Uterus (tissue), 4 donors: ENCODE results near the gene RBFOX2. TPM values are rescaled to one million over a fixed set of nuclear protein-coding genes. Genes with fewer than 3 reads are reported as not detected.

Source experiments
- DNase-seq, 2 donors: peaks; one replicate each; pipeline ENCODE4 v3.0.0-alpha.2; 2019 to 2020
- H3K27ac ChIP-seq, 2 donors: fragments of 200-600 bp; sonication (generic); 1 replicate in 1 of 2; 2 replicates in 1 of 2; pipeline ENCODE4 v1.5.1; 2016 to 2018
- H3K27me3 ChIP-seq, 2 donors: fragments of 200-600 bp; sonication (generic); one replicate each; pipeline ENCODE4 v1.5.1; 2018 to 2019; ENCODE audit warnings: control low read depth in 1 of 2
- H3K36me3 ChIP-seq, 2 donors: fragments of 200-600 bp; sonication (generic); one replicate each; pipeline ENCODE4 v1.5.1; 2019; ENCODE audit warnings: control low read depth in 1 of 2
- H3K4me1 ChIP-seq, 2 donors: fragments of 200-600 bp; sonication (generic); one replicate each; pipeline ENCODE4 v1.5.1; 2018 to 2019; ENCODE audit warnings: control low read depth in 1 of 2
- H3K4me3 ChIP-seq, 2 donors: fragments of 200-600 bp; sonication (generic); 1 replicate in 1 of 2; 2 replicates in 1 of 2; pipeline ENCODE4 v1.5.1; 2018 to 2019; ENCODE audit warnings: mild to moderate bottlenecking in 1 of 2
- H3K9me3 ChIP-seq, 2 donors: fragments of 200-600 bp; sonication (generic); one replicate each; pipeline ENCODE4 v1.5.1; 2019; ENCODE audit warnings: control low read depth in 1 of 2
- POLR2A ChIP-seq, 2 donors: fragments of 450-650 bp; IDR thresholded peaks; one replicate each; pipeline ENCODE4 v1.6.1; 2016; ENCODE audit warnings: antibody characterized with exemption in 2 of 2, mild to moderate bottlenecking in 1 of 2, moderate library complexity in 1 of 2
- intact Hi-C: fragments of 100-400 bp; cut with DNase I; formaldehyde crosslinking; loops from one replicate; pipeline ENCODE4 v1.15.1; 2023; ENCODE audit warnings: low total_unique reads
- total RNA-seq, 4 donors: library from RNA; depleted of rRNA in 3 of 4; stranded (reverse); fragments of >200 nt in 3 of 4; gene quantifications; one replicate each; pipeline versions ENCODE4 v1.1.0 to v1.2.4, GENCODE V29; 2014 to 2023
- TF ChIP-seq, protein P1 (sequence below), 4 experiments: fragments of 200-600 bp in 2 of 4; fragments of 450-650 bp in 2 of 4; sonication (generic) in 2 of 4; IDR thresholded peaks; one replicate each; pipeline ENCODE4 v1.5.1; 2016 to 2019; ENCODE audit warnings: antibody characterized with exemption in 4 of 4, mild to moderate bottlenecking in 2 of 4, moderate library complexity in 1 of 4
- donor health status: DM: yes; HTN: yes; CAD: no.

RBFOX2 gene
- total RNA-seq, 4 donors from 2014 or later = 81.0 to 311 (median 147) TPM

DNA sequence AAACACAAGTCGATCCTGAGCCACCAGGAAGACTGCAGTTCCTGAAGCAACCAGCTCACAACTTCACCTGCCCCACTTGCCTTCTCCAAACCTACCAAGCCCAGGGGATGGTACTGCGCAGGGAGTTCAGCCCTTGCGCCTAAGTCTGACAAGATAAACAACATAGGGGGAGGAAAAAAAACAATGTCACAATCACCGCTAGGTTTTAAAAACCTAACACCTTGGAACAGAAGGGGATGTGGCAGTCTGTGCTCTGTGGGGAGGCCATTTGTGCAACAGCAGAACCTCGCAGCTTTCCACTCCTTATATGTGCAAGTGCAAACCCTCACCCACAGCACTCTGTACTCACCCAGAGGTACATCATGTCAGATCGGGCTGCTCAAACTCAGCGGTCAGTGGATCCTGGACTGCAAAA lies 134.2 kb downstream of the RBFOX2 start:
- Histone ChIP-seq H3K4me1 (no peaks in the 10 kb centered on the region), H3K4me3 (peak overlapping the region; percentile 20 to 30), H3K27ac (peak overlapping the region; percentile 79 to 87), H3K27me3 (no peaks in the 10 kb centered on the region), H3K36me3 (no peaks in the 10 kb centered on the region), H3K9me3 (no peaks in the 10 kb centered on the region)
- TF ChIP-seq, protein P1, sequence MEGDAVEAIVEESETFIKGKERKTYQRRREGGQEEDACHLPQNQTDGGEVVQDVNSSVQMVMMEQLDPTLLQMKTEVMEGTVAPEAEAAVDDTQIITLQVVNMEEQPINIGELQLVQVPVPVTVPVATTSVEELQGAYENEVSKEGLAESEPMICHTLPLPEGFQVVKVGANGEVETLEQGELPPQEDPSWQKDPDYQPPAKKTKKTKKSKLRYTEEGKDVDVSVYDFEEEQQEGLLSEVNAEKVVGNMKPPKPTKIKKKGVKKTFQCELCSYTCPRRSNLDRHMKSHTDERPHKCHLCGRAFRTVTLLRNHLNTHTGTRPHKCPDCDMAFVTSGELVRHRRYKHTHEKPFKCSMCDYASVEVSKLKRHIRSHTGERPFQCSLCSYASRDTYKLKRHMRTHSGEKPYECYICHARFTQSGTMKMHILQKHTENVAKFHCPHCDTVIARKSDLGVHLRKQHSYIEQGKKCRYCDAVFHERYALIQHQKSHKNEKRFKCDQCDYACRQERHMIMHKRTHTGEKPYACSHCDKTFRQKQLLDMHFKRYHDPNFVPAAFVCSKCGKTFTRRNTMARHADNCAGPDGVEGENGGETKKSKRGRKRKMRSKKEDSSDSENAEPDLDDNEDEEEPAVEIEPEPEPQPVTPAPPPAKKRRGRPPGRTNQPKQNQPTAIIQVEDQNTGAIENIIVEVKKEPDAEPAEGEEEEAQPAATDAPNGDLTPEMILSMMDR (IDR thresholded peaks at IDR 0.05) = peak in 1 of 4 experiments; percentile 28
- no peak for TF ChIP-seq POLR2A (IDR thresholded peaks at IDR 0.05)
- intact Hi-C loops = no loop called here
- DNase-seq = peak; percentile 41 to 70

DNA sequence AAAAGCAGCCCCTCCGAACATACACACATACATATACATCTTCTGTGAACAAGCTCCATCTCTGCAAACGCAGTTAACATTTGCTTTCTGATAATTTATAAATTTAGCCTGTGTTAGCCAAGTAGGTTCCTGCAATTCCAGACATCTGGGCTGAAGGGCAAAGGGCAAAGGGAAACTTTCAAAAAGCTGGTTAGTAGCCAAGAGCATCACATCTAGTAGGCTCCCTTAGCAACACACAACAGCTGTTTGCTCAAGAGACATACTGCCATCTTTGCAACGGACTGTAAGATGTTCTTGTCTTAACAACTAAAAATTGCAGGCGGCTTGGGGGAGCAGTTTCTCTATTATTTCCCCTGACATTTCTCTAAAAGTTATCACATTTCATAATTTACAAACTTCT lies 134.9 kb downstream of the RBFOX2 start:
- H3K4me1 ChIP-seq = no peaks in the 10 kb centered on the region
- no peaks in the 10 kb centered on the region for H3K9me3 ChIP-seq
- H3K27me3 ChIP-seq = no peaks in the 10 kb centered on the region
- intact Hi-C loops = no loop called here
- DNase-seq = peak; percentile 30 to 54
- peak overlapping the region; percentile 79 to 87 for H3K27ac ChIP-seq
- no peaks in the 10 kb centered on the region for H3K36me3 ChIP-seq
- no peak for TF ChIP-seq POLR2A (IDR thresholded peaks at IDR 0.05)
- TF ChIP-seq, protein P1 (IDR thresholded peaks at IDR 0.05) = no peak
- peak overlapping the region; percentile 6 to 30 for H3K4me3 ChIP-seq

DNA sequence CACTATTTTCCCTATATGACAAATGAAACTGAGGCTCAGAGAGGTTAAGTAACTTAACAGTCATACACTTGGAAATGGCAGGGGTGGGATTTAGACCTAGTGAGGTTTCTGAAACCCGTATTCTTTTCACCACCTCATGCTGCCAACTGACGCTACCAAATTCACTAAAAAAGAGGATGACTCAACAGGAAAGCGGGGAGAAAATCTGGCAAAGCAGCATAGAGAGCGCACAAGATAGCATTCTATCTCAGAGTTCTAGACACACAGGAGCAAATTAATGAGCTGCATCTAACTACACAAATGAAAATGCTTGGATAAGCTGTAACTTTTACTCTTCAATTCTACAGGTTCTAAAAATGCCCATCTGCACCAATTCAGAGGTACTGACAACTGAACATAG lies 136.4 kb downstream of the RBFOX2 start:
- no peak overlapping the region for H3K4me3 ChIP-seq
- intact Hi-C loops = no loop called here
- DNase-seq = peak; percentile 36 to 67
- H3K27me3 ChIP-seq = no peaks in the 10 kb centered on the region
- H3K27ac ChIP-seq = peak overlapping the region; percentile 79 to 87
- no peaks in the 10 kb centered on the region for H3K9me3 ChIP-seq
- no peaks in the 10 kb centered on the region for H3K36me3 ChIP-seq
- no peak for TF ChIP-seq POLR2A (IDR thresholded peaks at IDR 0.05)
- TF ChIP-seq, protein P1 (IDR thresholded peaks at IDR 0.05) = no peak
- no peaks in the 10 kb centered on the region for H3K4me1 ChIP-seq

DNA sequence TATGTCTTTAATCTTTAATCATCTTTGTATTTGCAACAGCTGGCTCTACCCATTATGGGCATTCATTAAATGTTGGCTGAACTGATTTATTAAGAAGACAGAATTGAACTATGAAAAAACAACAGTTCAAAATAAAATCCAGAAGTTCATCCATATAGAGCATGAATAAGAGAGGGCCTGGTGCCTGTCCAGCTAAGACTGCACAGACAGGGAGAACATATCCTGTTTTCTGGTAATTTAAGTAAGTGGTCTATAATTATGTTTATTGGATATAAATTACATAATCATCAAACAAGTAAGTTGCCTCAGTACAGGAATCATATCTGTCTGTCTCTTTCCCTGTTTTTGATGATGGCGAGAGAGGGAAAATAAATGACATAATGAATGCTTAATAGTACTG lies 137.2 kb downstream of the RBFOX2 start:
- TF ChIP-seq POLR2A (IDR thresholded peaks at IDR 0.05) = no peak
- TF ChIP-seq, protein P1 (IDR thresholded peaks at IDR 0.05) = no peak
- H3K4me3 ChIP-seq = no peak overlapping the region
- no peaks in the 10 kb centered on the region for H3K27me3 ChIP-seq

DNA sequence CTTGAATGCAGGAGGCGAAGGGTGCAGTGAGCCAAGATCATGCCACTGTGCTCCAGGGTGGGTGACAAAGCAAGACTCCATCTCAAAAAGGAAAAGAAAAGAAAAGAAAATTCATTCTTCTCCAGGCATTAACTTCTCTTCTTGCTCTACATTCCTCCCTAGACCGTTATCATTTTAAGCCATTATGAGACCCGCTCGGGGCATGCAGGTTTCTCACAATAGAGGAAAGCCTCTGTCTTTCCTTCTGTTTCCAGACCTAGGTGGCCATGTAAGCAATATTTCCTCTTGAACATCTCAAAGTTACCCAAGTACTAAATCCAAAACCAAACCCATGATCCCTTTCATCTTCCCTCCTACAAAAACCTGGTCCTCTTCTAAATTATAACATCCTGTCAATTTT lies 139.6 kb downstream of the RBFOX2 start:
- TF ChIP-seq POLR2A (IDR thresholded peaks at IDR 0.05) = no peak
- TF ChIP-seq, protein P1 (IDR thresholded peaks at IDR 0.05) = no peak
- no peak for DNase-seq
- intact Hi-C loops = no loop called here
- Histone ChIP-seq H3K4me1 (no peaks in the 10 kb centered on the region), H3K9me3 (no peaks in the 10 kb centered on the region), H3K4me3 (no peak overlapping the region), H3K36me3 (no peaks in the 10 kb centered on the region), H3K27me3 (no peaks in the 10 kb centered on the region), H3K27ac (no peak overlapping the region)

More for the DNA sequence above, 137.2 kb downstream of the RBFOX2 start:
- Histone ChIP-seq H3K27ac (peak overlapping the region in 1 of 2 donors; percentile 87), H3K9me3 (no peaks in the 10 kb centered on the region), H3K4me1 (no peaks in the 10 kb centered on the region), H3K36me3 (no peaks in the 10 kb centered on the region)
- intact Hi-C loops = no loop called here
- DNase-seq = no peak
